Psoas muscle (tissue), 8 donors: ENCODE measurements around the gene CCDC40. TPM values are rescaled to one million over a fixed set of nuclear protein-coding genes. Genes with fewer than 3 reads are reported as not detected.

Experiments
- ATAC-seq, 4 donors: fragments of 200-7000 bp; cut with Tn5 transposase; one replicate each; pipeline ENCODE4 v1.9.1; 2020; ENCODE audit warnings: moderate library complexity in 3 of 4, mild to moderate bottlenecking in 2 of 4
- DNase-seq, 2 donors: peaks; one replicate each; pipeline ENCODE4 v3.0.0-alpha.2; 2020
- H3K27ac ChIP-seq: fragments of 200-600 bp; one replicate; pipeline ENCODE4 v1.8.0; 2022
- H3K27me3 ChIP-seq, 3 donors: fragments of 200-600 bp in 1 of 3; one replicate each; pipeline versions ENCODE4 v1.6.1 to v1.8.0; 2013 to 2022; ENCODE audit warnings: low read length in 2 of 3, mild to moderate bottlenecking in 2 of 3, moderate library complexity in 1 of 3; ENCODE audit not compliant: insufficient read depth in 3 of 3
- H3K36me3 ChIP-seq, 2 donors: fragments of 200-600 bp in 1 of 2; one replicate each; pipeline versions ENCODE4 v1.6.1 to v1.8.0; 2013 to 2022; ENCODE audit warnings: low read depth in 1 of 2, mild to moderate bottlenecking in 1 of 2, moderate library complexity in 1 of 2; ENCODE audit not compliant: insufficient read depth in 1 of 2
- H3K4me1 ChIP-seq: fragments of 200-600 bp; one replicate; pipeline ENCODE4 v1.8.0; 2022
- H3K4me3 ChIP-seq: fragments of 200-600 bp; one replicate; pipeline ENCODE4 v1.8.0; 2022; ENCODE audit warnings: mild to moderate bottlenecking
- H3K9me3 ChIP-seq: fragments of 200-600 bp; one replicate; pipeline ENCODE4 v1.8.0; 2022
- CTCF ChIP-seq: fragments of 200-600 bp; IDR thresholded peaks from one replicate; pipeline ENCODE4 v1.8.0; 2022; ENCODE audit warnings: antibody characterized with exemption
- WGBS, 3 donors: extraction: QIAGEN DNeasy Blood & Tissue Kit; methylation state at CpG; one replicate each; pipeline versions ENCODE4 v1.1.6 to v1.1.7; 2013; 5-methylcytosine and 5-hydroxymethylcytosine counted together
- intact Hi-C, 2 donors: fragments of 100-400 bp; cut with DNase I; formaldehyde crosslinking; loops; one replicate each; pipeline versions ENCODE4 v1.11.0 to v1.14.2; 2022
- polyA plus RNA-seq, 3 donors: library from polyadenylated mRNA; stranded (reverse); fragments of 200-250 nt; gene quantifications; one replicate each; pipeline ENCODE4 v1.2.3, GENCODE V29; 2013
- total RNA-seq, 4 donors: library from RNA; stranded (reverse); fragmentation: NEBNext Ultra II Directional in 2 of 4; extraction: Animal tissue kit (Norgen Biotek cat#: 25700) in 2 of 4; gene quantifications; one replicate each; pipeline versions ENCODE4 v1.2.1 to v1.2.4, GENCODE V29; 2021 to 2023
- donor health status: healthy with polysubstance abuse.
- donor health status: DM: no; HTN: no; CAD: no; lungs with moderate emphysema.
- donor health status: Bipolar disorder and iron deficiency.
- donor health status: healthy.
- donor health status: DM: yes; HTN: yes; CAD: no.
- donor health status: DM: no; HTN: no; CAD: no.
- donor health status: DM: no; HTN: no; CAD: no.
- donor health status: DM: yes; HTN: yes; CAD: no.

The CCDC40 gene
- total and polyA plus RNA-seq, 7 donors = 0.51 to 1.9 (median 1.4) TPM

- intact Hi-C loops = no loop called here
- H3K27ac ChIP-seq = no peak overlapping the region
- WGBS, 3 donors = 92 to 93% (median 92%) methylated on average over 15 of the region's 15 CpGs
Observed at GRCh38 chr17:80003969-80004368, 32.5 kb upstream of the CCDC40 start.

GRCh38 chr17:80005360-80006338 lies 30.8 kb upstream of the CCDC40 start:
- no peaks in the 10 kb centered on the region for H3K4me1 ChIP-seq
- 50 to 56% (median 54%) methylated on average over 37 of the region's 37 CpGs for WGBS, 3 donors
- H3K4me3 ChIP-seq = no peak overlapping the region
- H3K9me3 ChIP-seq = no peaks in the 10 kb centered on the region
- ATAC-seq (peak; percentile 56 to 72 (median 62)), DNase-seq (peak; percentile 41 to 66)
- no peak overlapping the region for H3K27ac ChIP-seq
- peaks cover 0 to 4% of the 10 kb centered on the region in 2 donors for H3K36me3 ChIP-seq
- peaks cover 0 to 13% (median 3%) of the 10 kb centered on the region in 3 donors for H3K27me3 ChIP-seq
- TF ChIP-seq CTCF = peak; percentile 99
- intact Hi-C loops = loop anchor here in 1 of 2 donors (5.0 kb wide), 1 partner anchor 77 kb away; no protein-coding TSS in a partner anchor

More at GRCh38 chr17:80003969-80004368, 32.5 kb upstream of the CCDC40 start:
- no peak for ATAC-seq
- no peak for TF ChIP-seq CTCF
- H3K36me3 ChIP-seq = no peaks in the 10 kb centered on the region
- H3K4me1 ChIP-seq = no peaks in the 10 kb centered on the region
- DNase-seq = no peak
- H3K27me3 ChIP-seq = peaks cover 0 to 17% (median 3%) of the 10 kb centered on the region in 3 donors
- H3K4me3 ChIP-seq = no peak overlapping the region
- no peaks in the 10 kb centered on the region for H3K9me3 ChIP-seq

GRCh38 chr17:80006339-80006720 lies 30.1 kb upstream of the CCDC40 start:
- intact Hi-C loops = loop anchor here in 1 of 2 donors (5.0 kb wide), 1 partner anchor 76 kb away; no protein-coding TSS in a partner anchor

More at GRCh38 chr17:80006339-80006720, 30.1 kb upstream of the CCDC40 start:
- Histone ChIP-seq H3K27me3 (peaks cover 0 to 9% (median 3%) of the 10 kb centered on the region in 3 donors), H3K4me3 (no peak overlapping the region), H3K9me3 (no peaks in the 10 kb centered on the region), H3K4me1 (no peaks in the 10 kb centered on the region), H3K27ac (no peak overlapping the region), H3K36me3 (peaks cover 0 to 4% of the 10 kb centered on the region in 2 donors)
- no peak for ATAC-seq
- no peak for TF ChIP-seq CTCF
- peak in 1 of 2 donors; percentile 13 for DNase-seq
- 52 to 60% (median 59%) methylated on average over 8 of the region's 8 CpGs for WGBS, 3 donors
